ENCODE results near the gene KCP.

The KCP gene

GRCh38 chr7:128833946-128834325 is 76.6 kb downstream of the KCP start:
- Histone ChIP-seq H3K9me2 (replicated peaks; ENCODE audit: low read depth, low read length) (no peaks in the 10 kb centered on the region), H4K20me1 (ENCODE audit: insufficient read depth, low read length, poor library complexity, severe bottlenecking) (no peaks in the 10 kb centered on the region), H3K9ac (ENCODE audit: low read depth, low read length, poor library complexity, severe bottlenecking) (peak overlapping the region; percentile 91), H3K79me2 (ENCODE audit: insufficient read depth, low read length) (peaks cover 11% of the 10 kb centered on the region), H3K27me3 (ENCODE audit: insufficient read depth, low read length, poor library complexity, severe bottlenecking) (no peaks in the 10 kb centered on the region), H3K4me1 (ENCODE audit: insufficient read depth, low read length, poor library complexity, severe bottlenecking) (peaks cover 29% of the 10 kb centered on the region), H3K4me3 (ENCODE audit: low read length, poor library complexity, severe bottlenecking) (no peak overlapping the region), H3K9me3 (ENCODE audit: insufficient read depth, low read depth, low read length) (no peaks in the 10 kb centered on the region), H2AFZ (ENCODE audit: low read length) (no peak overlapping the region), H3F3A (ENCODE audit: low read depth) (0 out of 2 replicates have a peak, but pooled peaks cover 2% of the 10 kb centered on the region), H3K36me3 (ENCODE audit: insufficient read depth, low read length) (no peaks in the 10 kb centered on the region), H3K4me2 (ENCODE audit: low read depth, low read length, poor library complexity, severe bottlenecking) (peak overlapping the region; percentile 99)
- TF ChIP-seq CTCF (conservative IDR thresholded peaks at IDR 0.05; ENCODE audit: low read length) (no peak), EZH2phosphoT487 (IDR thresholded peaks at IDR 0.05; ENCODE audit: borderline replicate concordance) (no peak)

- H3K9me2 ChIP-seq (replicated peaks; ENCODE audit: low read depth, low read length): no peaks in the 10 kb centered on the region
- H3K4me2 ChIP-seq (ENCODE audit: low read depth, low read length, poor library complexity, severe bottlenecking): peak overlapping the region; percentile 99
- H3K9me3 ChIP-seq (ENCODE audit: insufficient read depth, low read depth, low read length): no peaks in the 10 kb centered on the region
- H3K27me3 ChIP-seq (ENCODE audit: insufficient read depth, low read length, poor library complexity, severe bottlenecking): no peaks in the 10 kb centered on the region
- H3K4me1 ChIP-seq (ENCODE audit: insufficient read depth, low read length, poor library complexity, severe bottlenecking): peaks cover 29% of the 10 kb centered on the region
- H3K4me3 ChIP-seq (ENCODE audit: low read length, poor library complexity, severe bottlenecking): peak overlapping the region; percentile 79
- 0 out of 2 replicates have a peak, but pooled peaks cover 2% of the 10 kb centered on the region for H3F3A ChIP-seq (ENCODE audit: low read depth)
- H2AFZ ChIP-seq (ENCODE audit: low read length): no peak overlapping the region
- TF ChIP-seq CTCF (conservative IDR thresholded peaks at IDR 0.05; ENCODE audit: low read length) (no peak), EZH2phosphoT487 (IDR thresholded peaks at IDR 0.05; ENCODE audit: borderline replicate concordance) (no peak)
- H3K9ac ChIP-seq (ENCODE audit: low read depth, low read length, poor library complexity, severe bottlenecking): peak overlapping the region; percentile 91
- H3K79me2 ChIP-seq (ENCODE audit: insufficient read depth, low read length): peaks cover 11% of the 10 kb centered on the region
- H4K20me1 ChIP-seq (ENCODE audit: insufficient read depth, low read length, poor library complexity, severe bottlenecking): no peaks in the 10 kb centered on the region
- H3K36me3 ChIP-seq (ENCODE audit: insufficient read depth, low read length): no peaks in the 10 kb centered on the region
These were observed 77.2 kb downstream of the KCP start for GRCh38 chr7:128833148-128833945.

- no peaks in the 10 kb centered on the region for H3K36me3 ChIP-seq (ENCODE audit: insufficient read depth, low read length)
- H3F3A ChIP-seq (ENCODE audit: low read depth): 0 out of 2 replicates have a peak, but pooled peaks cover 2% of the 10 kb centered on the region
- no peaks in the 10 kb centered on the region for H3K9me2 ChIP-seq (replicated peaks; ENCODE audit: low read depth, low read length)
- peak overlapping the region; percentile 91 for H3K9ac ChIP-seq (ENCODE audit: low read depth, low read length, poor library complexity, severe bottlenecking)
- peak overlapping the region; percentile 99 for H3K4me2 ChIP-seq (ENCODE audit: low read depth, low read length, poor library complexity, severe bottlenecking)
- peak overlapping the region; percentile 57 for H2AFZ ChIP-seq (ENCODE audit: low read length)
- peaks cover 11% of the 10 kb centered on the region for H3K79me2 ChIP-seq (ENCODE audit: insufficient read depth, low read length)
- H3K4me3 ChIP-seq (ENCODE audit: low read length, poor library complexity, severe bottlenecking): peak overlapping the region; percentile 79
- H3K9me3 ChIP-seq (ENCODE audit: insufficient read depth, low read depth, low read length): no peaks in the 10 kb centered on the region
- H4K20me1 ChIP-seq (ENCODE audit: insufficient read depth, low read length, poor library complexity, severe bottlenecking): no peaks in the 10 kb centered on the region
- no peaks in the 10 kb centered on the region for H3K27me3 ChIP-seq (ENCODE audit: insufficient read depth, low read length, poor library complexity, severe bottlenecking)
- H3K4me1 ChIP-seq (ENCODE audit: insufficient read depth, low read length, poor library complexity, severe bottlenecking): peaks cover 29% of the 10 kb centered on the region
- no peak for TF ChIP-seq EZH2phosphoT487 (IDR thresholded peaks at IDR 0.05; ENCODE audit: borderline replicate concordance)
- no peak for TF ChIP-seq CTCF (conservative IDR thresholded peaks at IDR 0.05; ENCODE audit: low read length)
These were observed 77.7 kb downstream of the KCP start for GRCh38 chr7:128832880-128833147.
